Glomerular visceral epithelial cell (primary cell): Measurements from ENCODE around the gene PEF1.

Experiments
- DNase-seq: peaks from one replicate; pipeline ENCODE4 v3.0.0-alpha.2; 2016; ENCODE audit errors: extremely low spot score

PEF1 gene

GRCh38 chr1:31644560-31645273 is at the start of gene PEF1:
Gene PEF1, minus strand, starts transcription at chr1:31644876. Its CDS starts 12 bp downstream, at chr1:31644864.
- DNase-seq = peak; percentile 99

GRCh38 chr1:31693231-31693630 is 48.6 kb upstream of the PEF1 start:
- no peak for DNase-seq

GRCh38 chr1:31691951-31692350 is 47.3 kb upstream of the PEF1 start:
- DNase-seq = no peak

- no peak for DNase-seq
Observed at GRCh38 chr1:31691446-31691845, 46.8 kb upstream of the PEF1 start.

- no peak for DNase-seq
Observed at GRCh38 chr1:31690921-31691320, 46.2 kb upstream of the PEF1 start.

- peak; percentile 92 for DNase-seq
Observed at GRCh38 chr1:31689854-31690253, 45.2 kb upstream of the PEF1 start.

- DNase-seq = no peak
Observed at GRCh38 chr1:31689379-31689778, 44.7 kb upstream of the PEF1 start.

GRCh38 chr1:31688233-31688918 is 43.7 kb upstream of the PEF1 start:
- DNase-seq = no peak

- DNase-seq = no peak
Observed at GRCh38 chr1:31687601-31688000, 42.9 kb upstream of the PEF1 start.

- no peak for DNase-seq
Observed at GRCh38 chr1:31685795-31686194, 41.1 kb upstream of the PEF1 start.

GRCh38 chr1:31683997-31684396 is 39.3 kb upstream of the PEF1 start:
- no peak for DNase-seq

GRCh38 chr1:31681415-31681814 is 36.7 kb upstream of the PEF1 start:
- no peak for DNase-seq

GRCh38 chr1:31679676-31680230 is 35.1 kb upstream of the PEF1 start:
- no peak for DNase-seq

GRCh38 chr1:31679091-31679490 is 34.4 kb upstream of the PEF1 start:
- DNase-seq = no peak

GRCh38 chr1:31678681-31679080 is 34.0 kb upstream of the PEF1 start:
- no peak for DNase-seq

GRCh38 chr1:31677949-31678348 is 33.3 kb upstream of the PEF1 start:
- no peak for DNase-seq

- DNase-seq = no peak
Observed at GRCh38 chr1:31677401-31677800, 32.7 kb upstream of the PEF1 start.

- DNase-seq = no peak
Observed at GRCh38 chr1:31675756-31676155, 31.1 kb upstream of the PEF1 start.

- no peak for DNase-seq
Observed at GRCh38 chr1:31675161-31675560, 30.5 kb upstream of the PEF1 start.

- no peak for DNase-seq
Observed at GRCh38 chr1:31674626-31675025, 29.9 kb upstream of the PEF1 start.

GRCh38 chr1:31673433-31673832 is 28.8 kb upstream of the PEF1 start:
- DNase-seq = no peak

GRCh38 chr1:31672986-31673385 is 28.3 kb upstream of the PEF1 start:
- DNase-seq = no peak

GRCh38 chr1:31671561-31672201 is 27.0 kb upstream of the PEF1 start:
- DNase-seq = no peak
